Neutrophil (primary cell): ENCODE data around the gene DENND4B.
"Not testable (repeated sequence)": the region's sequence is repeated elsewhere in the genome, so short reads cannot be mapped to it uniquely, and the experiment has no call there.

Experiments used
- H3K27ac ChIP-seq: fragments of 200-600 bp; sonication (generic); 2 replicates; pipeline ENCODE4 v1.5.1; 2016; ENCODE audit warnings: mild to moderate bottlenecking, moderate library complexity
- H3K27me3 ChIP-seq: fragments of 200-600 bp; sonication (generic); 2 replicates; pipeline ENCODE4 v1.6.0; 2016; ENCODE audit warnings: mild to moderate bottlenecking
- H3K36me3 ChIP-seq: fragments of 200-600 bp; sonication (generic); 2 replicates; pipeline ENCODE4 v1.5.1; 2017
- H3K4me1 ChIP-seq, 2 experiments: fragments of 200-600 bp in 1 of 2; sonication (generic) in 1 of 2; 1 replicate in 1 of 2; 2 replicates in 1 of 2; pipeline versions ENCODE4 v1.5.1 to v1.6.1; 2013 to 2016; ENCODE audit warnings: low read depth in 1 of 2, low read length in 1 of 2, mild to moderate bottlenecking in 1 of 2, moderate library complexity in 1 of 2; ENCODE audit not compliant: control insufficient read depth in 1 of 2, insufficient read depth in 1 of 2
- H3K4me3 ChIP-seq, 2 experiments: fragments of 200-600 bp in 1 of 2; sonication (generic) in 1 of 2; 1 replicate in 1 of 2; 2 replicates in 1 of 2; pipeline ENCODE4 v1.5.1; 2013 to 2016; ENCODE audit warnings: low read depth in 1 of 2, low read length in 1 of 2, mild to moderate bottlenecking in 1 of 2, moderate library complexity in 1 of 2
- H3K9me3 ChIP-seq: fragments of 200-600 bp; sonication (generic); 2 replicates; pipeline ENCODE4 v1.5.1; 2016
- CTCF ChIP-seq: fragments of 200-600 bp; sonication (generic); IDR thresholded peaks from 2 replicates; pipeline ENCODE4 v1.5.1; 2016; ENCODE audit warnings: antibody characterized with exemption

The DENND4B gene

GRCh38 chr1:153984123-153984894 lies 37.8 kb upstream of the DENND4B start:
- Histone ChIP-seq H3K27ac (peak overlapping the region; percentile 68), H3K4me3 (no peak overlapping the region), H3K27me3 (no peaks in the 10 kb centered on the region), H3K9me3 (no peaks in the 10 kb centered on the region), H3K36me3 (no peaks in the 10 kb centered on the region), H3K4me1 (peaks cover 27 to 34% of the 10 kb centered on the region in 2 experiments)
- TF ChIP-seq CTCF: no peak

GRCh38 chr1:153981735-153982134 lies 35.2 kb upstream of the DENND4B start:
- not testable (repeated sequence) for H3K36me3 ChIP-seq, H3K4me3 ChIP-seq, H3K9me3 ChIP-seq, H3K27me3 ChIP-seq
- H3K4me1 ChIP-seq: peaks cover 32 to 41% of the 10 kb centered on the region in 2 experiments
- H3K27ac ChIP-seq: peak overlapping the region; percentile 25

- not testable (repeated sequence) for H3K9me3 ChIP-seq, H3K27ac ChIP-seq, H3K4me3 ChIP-seq, H3K27me3 ChIP-seq
- H3K4me1 ChIP-seq: peaks cover 20 to 25% of the 10 kb centered on the region in 2 experiments
- peaks cover 21% of the 10 kb centered on the region for H3K36me3 ChIP-seq
These were observed 32.6 kb upstream of the DENND4B start for GRCh38 chr1:153979091-153979490.

- H3K36me3 ChIP-seq: peaks cover 28% of the 10 kb centered on the region
- no peaks in the 10 kb centered on the region for H3K27me3 ChIP-seq
These were observed 31.9 kb upstream of the DENND4B start for GRCh38 chr1:153978274-153978909.

GRCh38 chr1:153977250-153978240 lies 31.0 kb upstream of the DENND4B start, which contains the start of gene JTB:
Gene JTB, minus strand, starts transcription at chr1:153977674. Its CDS starts 422 bp downstream, at chr1:153977252.
- Histone ChIP-seq H3K36me3 (peaks cover 36% of the 10 kb centered on the region), H3K4me3 (peak within 1 kb of the TSS; percentile 85 to 90), H3K27me3 (no peaks in the 10 kb centered on the region), H3K9me3 (no peaks in the 10 kb centered on the region), H3K27ac (peak within 1 kb of the TSS; percentile 75), H3K4me1 (peaks cover 20 to 21% of the 10 kb centered on the region in 2 experiments)
- peak; percentile 46 for TF ChIP-seq CTCF

More at GRCh38 chr1:153978274-153978909, 31.9 kb upstream of the DENND4B start:
- peak overlapping the region; percentile 75 for H3K27ac ChIP-seq
- peaks cover 20 to 21% of the 10 kb centered on the region in 2 experiments for H3K4me1 ChIP-seq
- H3K9me3 ChIP-seq: no peaks in the 10 kb centered on the region
- H3K4me3 ChIP-seq: peak overlapping the region; percentile 85 to 90
- no peak for TF ChIP-seq CTCF

GRCh38 chr1:153976819-153977249 lies 30.3 kb upstream of the DENND4B start:
- Histone ChIP-seq H3K36me3 (peaks cover 36% of the 10 kb centered on the region), H3K9me3 (no peaks in the 10 kb centered on the region), H3K27ac (peak overlapping the region; percentile 75), H3K4me1 (peaks cover 20 to 26% of the 10 kb centered on the region in 2 experiments), H3K27me3 (no peaks in the 10 kb centered on the region), H3K4me3 (peak overlapping the region; percentile 85 to 90)
- TF ChIP-seq CTCF: no peak
